HEK293 (cell line): ENCODE data around the gene KAT2B.
"Not testable (repeated sequence)": the region's sequence is repeated elsewhere in the genome, so short reads cannot be mapped to it uniquely, and the experiment has no call there.

Source experiments
- CTCF ChIP-seq: fragments of 450-650 bp; formaldehyde crosslinking; IDR thresholded peaks from 2 replicates; pipeline ENCODE4 v1.5.1; 2016; ENCODE audit warnings: missing biosample characterization, missing genetic modification characterization
- EGR2 ChIP-seq: fragments of 450-650 bp; formaldehyde crosslinking; IDR thresholded peaks from 2 replicates; pipeline ENCODE4 v1.5.1; 2016; ENCODE audit warnings: low read depth, missing biosample characterization, missing genetic modification characterization
- PBX3 ChIP-seq: sonication (generic); formaldehyde crosslinking; IDR thresholded peaks from 2 replicates; pipeline ENCODE4 v1.8.1; 2022; ENCODE audit warnings: mild to moderate bottlenecking, moderate library complexity, missing genetic modification reagents
- REST ChIP-seq: fragments of 450-650 bp; formaldehyde crosslinking; IDR thresholded peaks from 2 replicates; pipeline ENCODE4 v1.5.1; 2016; ENCODE audit warnings: missing biosample characterization, missing genetic modification characterization
- ZBTB21 ChIP-seq: fragments of 450-650 bp; formaldehyde crosslinking; IDR thresholded peaks from 2 replicates; pipeline ENCODE4 v1.5.1; 2017; ENCODE audit warnings: missing biosample characterization, missing genetic modification characterization
- ZBTB7A ChIP-seq: fragments of 450-650 bp; formaldehyde crosslinking; IDR thresholded peaks from 2 replicates; pipeline ENCODE4 v1.5.1; 2016; ENCODE audit warnings: low read depth, missing biosample characterization, missing genetic modification characterization
- ZNF223 ChIP-seq: fragments of 450-650 bp; formaldehyde crosslinking; IDR thresholded peaks from 2 replicates; pipeline ENCODE4 v1.5.1; 2016; ENCODE audit warnings: missing biosample characterization, missing genetic modification characterization
- ZNF24 ChIP-seq: fragments of 450-650 bp; formaldehyde crosslinking; IDR thresholded peaks from 2 replicates; pipeline ENCODE4 v1.5.1; 2016; ENCODE audit warnings: missing biosample characterization, missing genetic modification characterization
- ZNF621 ChIP-seq: fragments of 450-650 bp; formaldehyde crosslinking; IDR thresholded peaks from 2 replicates; pipeline ENCODE4 v1.5.1; 2017; ENCODE audit warnings: missing biosample characterization, missing genetic modification characterization
- ZNF776 ChIP-seq: fragments of 450-650 bp; formaldehyde crosslinking; IDR thresholded peaks from 2 replicates; pipeline ENCODE4 v1.5.0; 2017; ENCODE audit warnings: missing biosample characterization, missing genetic modification characterization, borderline replicate concordance
- ZNF792 ChIP-seq: fragments of 450-650 bp; formaldehyde crosslinking; IDR thresholded peaks from 2 replicates; pipeline ENCODE4 v1.5.1; 2016; ENCODE audit warnings: missing biosample characterization, missing genetic modification characterization
- TF ChIP-seq, protein P1 (sequence below): fragments of 450-650 bp; IDR thresholded peaks from 2 replicates; pipeline ENCODE4 v1.5.1; 2018; ENCODE audit warnings: missing biosample characterization, missing genetic modification characterization

- TF ChIP-seq ZBTB7A; ZNF24 (tag by site-specific recombination); ZNF776 (tag by site-specific recombination); PBX3; ZNF223; CTCF (tag by site-specific recombination); REST; ZNF621 (tag by site-specific recombination); ZNF792 (tag by site-specific recombination); EGR2; ZBTB21 (tag by site-specific recombination): not testable (repeated sequence)
- TF ChIP-seq, protein P1, sequence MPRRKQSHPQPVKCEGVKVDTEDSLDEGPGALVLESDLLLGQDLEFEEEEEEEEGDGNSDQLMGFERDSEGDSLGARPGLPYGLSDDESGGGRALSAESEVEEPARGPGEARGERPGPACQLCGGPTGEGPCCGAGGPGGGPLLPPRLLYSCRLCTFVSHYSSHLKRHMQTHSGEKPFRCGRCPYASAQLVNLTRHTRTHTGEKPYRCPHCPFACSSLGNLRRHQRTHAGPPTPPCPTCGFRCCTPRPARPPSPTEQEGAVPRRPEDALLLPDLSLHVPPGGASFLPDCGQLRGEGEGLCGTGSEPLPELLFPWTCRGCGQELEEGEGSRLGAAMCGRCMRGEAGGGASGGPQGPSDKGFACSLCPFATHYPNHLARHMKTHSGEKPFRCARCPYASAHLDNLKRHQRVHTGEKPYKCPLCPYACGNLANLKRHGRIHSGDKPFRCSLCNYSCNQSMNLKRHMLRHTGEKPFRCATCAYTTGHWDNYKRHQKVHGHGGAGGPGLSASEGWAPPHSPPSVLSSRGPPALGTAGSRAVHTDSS (tag by site-specific recombination): not testable (repeated sequence)
Observed at GRCh38 chr3:20016076-20016475, 24.2 kb upstream of the KAT2B start.
